ENCODE results near the gene LSM14A.
"Not testable (repeated sequence)": the region's sequence is repeated elsewhere in the genome, so short reads cannot be mapped to it uniquely, and the experiment has no call there.

Gene LSM14A

GRCh38 chr19:34171877-34172660 is at the start of gene LSM14A:
Gene LSM14A (plus strand): TSS chr19:34172504. CDS start chr19:34172643, 139 bp downstream.
- peak; percentile 96 for DNase-seq

- no peak for DNase-seq
These were observed 47.5 kb upstream of the LSM14A start for GRCh38 chr19:34124828-34125227.

- DNase-seq, result no peak
These were observed 45.3 kb upstream of the LSM14A start for GRCh38 chr19:34126966-34127365.

GRCh38 chr19:34127684-34128189 is 44.6 kb upstream of the LSM14A start:
- no peak for DNase-seq

GRCh38 chr19:34128558-34129250 is 43.6 kb upstream of the LSM14A start:
- DNase-seq, result no peak

- DNase-seq, result no peak
These were observed 41.2 kb upstream of the LSM14A start for GRCh38 chr19:34131100-34131499.

- DNase-seq, result not testable (repeated sequence)
These were observed 40.2 kb upstream of the LSM14A start for GRCh38 chr19:34132145-34132544.

- not testable (repeated sequence) for DNase-seq
These were observed 39.6 kb upstream of the LSM14A start for GRCh38 chr19:34132706-34133105.

GRCh38 chr19:34134190-34135053 is 37.9 kb upstream of the LSM14A start:
- peak; percentile 97 for DNase-seq

- peak; percentile 57 for DNase-seq
These were observed 37.1 kb upstream of the LSM14A start for GRCh38 chr19:34135054-34135800.

- no peak for DNase-seq
These were observed 36.3 kb upstream of the LSM14A start for GRCh38 chr19:34135821-34136611.

GRCh38 chr19:34141025-34141424 is 31.3 kb upstream of the LSM14A start:
- DNase-seq, result no peak

- DNase-seq, result no peak
These were observed 29.9 kb upstream of the LSM14A start for GRCh38 chr19:34142440-34142839.

- peak; percentile 71 for DNase-seq
These were observed 26.5 kb upstream of the LSM14A start for GRCh38 chr19:34145741-34146202.

GRCh38 chr19:34148658-34149185 is 23.6 kb upstream of the LSM14A start:
- no peak for DNase-seq

GRCh38 chr19:34149873-34150272 is 22.4 kb upstream of the LSM14A start:
- no peak for DNase-seq

GRCh38 chr19:34150558-34150957 is 21.7 kb upstream of the LSM14A start:
- no peak for DNase-seq

GRCh38 chr19:34151439-34151838 is 20.9 kb upstream of the LSM14A start:
- no peak for DNase-seq

GRCh38 chr19:34154401-34154800 is 17.9 kb upstream of the LSM14A start:
- DNase-seq, result no peak

- no peak for DNase-seq
These were observed 16.6 kb upstream of the LSM14A start for GRCh38 chr19:34155686-34156085.

- DNase-seq, result not testable (repeated sequence)
These were observed 13.3 kb upstream of the LSM14A start for GRCh38 chr19:34158966-34159365.
